Kidney glomerular epithelial cell (primary cell): ENCODE measurements around the gene CAT.

Source experiments
- DNase-seq: peaks from one replicate; lab custom pipeline; 2025; lab: John Stamatoyannopoulos, UW

CAT gene

DNA sequence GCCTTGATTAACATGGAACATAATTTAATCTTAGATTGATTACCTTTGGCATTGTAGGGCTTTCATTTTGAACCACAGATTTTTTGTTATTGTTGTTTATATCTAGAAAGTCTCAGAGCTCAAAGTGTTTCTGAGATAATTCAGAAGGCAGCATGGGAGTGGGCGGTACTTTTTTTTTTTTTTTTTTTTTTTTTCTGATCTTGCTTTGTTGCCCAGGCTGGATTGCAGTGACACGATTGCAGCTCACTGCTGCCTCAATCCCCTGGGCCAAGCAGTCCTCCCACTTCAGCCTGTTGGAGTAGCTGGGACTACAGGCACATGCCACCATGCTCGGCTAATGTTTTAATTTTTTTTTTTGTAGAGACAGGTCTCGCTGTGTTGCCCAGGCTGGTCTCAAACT, 21.5 kb downstream of the CAT start:
- DNase-seq = no peak

DNA sequence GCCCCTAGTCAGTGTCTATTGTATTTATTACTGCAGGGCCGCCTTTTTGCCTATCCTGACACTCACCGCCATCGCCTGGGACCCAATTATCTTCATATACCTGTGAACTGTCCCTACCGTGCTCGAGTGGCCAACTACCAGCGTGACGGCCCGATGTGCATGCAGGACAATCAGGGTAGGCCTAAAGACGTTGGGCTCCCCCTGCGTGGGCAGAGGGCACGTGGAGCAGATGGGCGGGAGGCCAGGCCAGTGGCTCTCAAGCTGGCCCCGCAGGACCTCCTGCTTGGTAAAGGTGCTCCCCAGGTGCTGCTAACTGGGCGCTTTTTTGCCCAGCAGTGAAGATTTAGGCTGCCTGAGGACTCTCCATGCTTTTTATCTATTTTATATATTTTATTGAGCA, 22.5 kb downstream of the CAT start:
- no peak for DNase-seq

- DNase-seq = no peak
These were observed 25.9 kb downstream of the CAT start for GRCh38 chr11:34464591-34465051.

DNA sequence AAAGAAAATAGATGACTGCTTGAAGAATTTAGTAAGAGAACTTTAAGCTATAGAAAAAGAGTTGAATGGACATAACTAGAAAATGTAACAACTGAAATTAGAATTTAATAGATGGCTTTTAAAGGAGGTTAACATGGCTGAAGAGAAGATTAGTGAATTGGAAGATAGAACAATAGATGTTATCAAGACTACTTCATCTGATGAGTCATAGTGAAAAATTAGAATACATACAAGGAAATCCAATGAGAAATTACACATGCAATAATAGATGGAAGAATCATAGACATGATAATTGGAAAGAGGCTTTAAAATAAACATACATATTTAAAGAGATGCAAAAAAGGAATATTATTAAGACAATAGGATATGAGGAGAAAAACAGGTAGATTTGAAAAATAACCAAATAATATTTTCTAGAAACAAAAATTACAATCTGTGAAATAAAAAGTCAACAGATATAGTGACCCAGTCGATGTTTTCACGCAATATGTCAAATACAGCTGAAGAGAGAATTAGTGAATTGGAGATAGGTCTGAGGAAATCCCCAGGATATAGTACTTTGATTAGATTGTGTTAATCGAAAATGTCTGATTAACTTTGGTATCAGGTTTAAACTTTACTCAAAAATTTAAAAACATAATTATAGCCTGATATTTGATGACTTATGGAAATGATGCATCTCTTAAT, 28.2 kb downstream of the CAT start:
- DNase-seq = no peak

- DNase-seq = peak; percentile 23
These were observed 29.6 kb downstream of the CAT start for GRCh38 chr11:34468209-34468841.

DNA sequence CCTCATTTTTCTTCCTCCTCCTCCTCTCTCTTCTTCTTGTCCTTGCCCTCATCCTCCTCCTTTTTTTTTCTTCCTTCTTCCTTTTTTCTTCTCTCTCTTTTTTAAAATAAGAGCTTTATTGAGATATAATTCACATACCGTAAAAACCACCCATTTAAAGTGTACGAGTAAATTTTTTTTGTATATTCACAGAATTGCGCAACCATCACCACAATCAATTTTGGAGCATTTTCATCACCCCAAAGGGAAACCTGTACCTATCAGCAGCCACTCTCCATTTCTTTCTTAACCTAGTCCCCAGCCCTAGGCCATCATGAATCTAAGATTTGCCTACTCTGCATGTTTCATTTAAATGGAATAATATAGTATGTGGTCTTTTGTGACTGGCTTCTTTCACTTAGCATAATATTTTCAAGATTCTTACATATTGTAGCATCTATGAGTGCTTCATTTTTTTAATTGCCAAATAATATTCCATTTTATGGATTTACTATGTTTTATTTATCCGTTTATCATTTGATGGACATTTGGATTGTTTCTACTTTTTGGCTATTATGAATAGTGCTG, 35.0 kb downstream of the CAT start:
- DNase-seq = no peak

DNA sequence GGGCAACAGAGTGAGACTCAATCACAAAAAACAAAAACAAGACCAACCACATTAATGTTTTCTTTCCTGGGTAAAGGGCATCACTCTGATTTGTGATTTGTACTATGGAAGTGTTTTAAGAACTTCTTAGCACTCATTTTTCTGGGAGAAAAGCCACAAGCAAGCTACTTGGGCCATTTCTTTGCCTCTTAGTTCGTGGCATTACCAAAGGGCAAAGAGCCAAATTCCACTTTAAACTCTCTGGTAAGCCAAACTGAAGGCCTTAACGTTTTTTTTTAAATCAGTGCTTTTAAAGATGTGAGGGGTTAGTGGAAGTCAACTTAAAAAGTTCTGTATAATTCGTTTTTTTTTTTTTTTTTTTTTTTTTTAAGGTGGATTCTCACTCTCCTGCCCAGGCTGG, 36.9 kb downstream of the CAT start:
- no peak for DNase-seq

DNA sequence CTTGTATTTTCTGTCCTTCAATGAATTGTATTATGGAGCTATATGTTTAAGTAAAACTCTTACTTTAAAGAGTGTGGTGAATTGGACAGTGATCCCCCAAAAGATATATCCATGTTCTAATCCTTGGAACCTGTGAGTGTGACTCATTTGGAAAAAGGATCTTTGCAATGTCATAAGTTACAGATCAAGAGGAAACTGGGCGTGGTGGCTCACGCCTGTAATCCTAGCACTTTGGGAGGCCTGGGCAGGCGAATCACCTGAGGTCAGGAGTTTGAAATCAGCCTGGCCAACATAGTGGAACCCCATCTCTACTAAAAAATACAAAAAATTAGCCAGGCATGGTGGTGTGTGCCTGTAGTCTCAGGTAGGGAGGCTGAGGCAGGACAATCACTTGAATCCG, 38.1 kb downstream of the CAT start:
- no peak for DNase-seq

DNA sequence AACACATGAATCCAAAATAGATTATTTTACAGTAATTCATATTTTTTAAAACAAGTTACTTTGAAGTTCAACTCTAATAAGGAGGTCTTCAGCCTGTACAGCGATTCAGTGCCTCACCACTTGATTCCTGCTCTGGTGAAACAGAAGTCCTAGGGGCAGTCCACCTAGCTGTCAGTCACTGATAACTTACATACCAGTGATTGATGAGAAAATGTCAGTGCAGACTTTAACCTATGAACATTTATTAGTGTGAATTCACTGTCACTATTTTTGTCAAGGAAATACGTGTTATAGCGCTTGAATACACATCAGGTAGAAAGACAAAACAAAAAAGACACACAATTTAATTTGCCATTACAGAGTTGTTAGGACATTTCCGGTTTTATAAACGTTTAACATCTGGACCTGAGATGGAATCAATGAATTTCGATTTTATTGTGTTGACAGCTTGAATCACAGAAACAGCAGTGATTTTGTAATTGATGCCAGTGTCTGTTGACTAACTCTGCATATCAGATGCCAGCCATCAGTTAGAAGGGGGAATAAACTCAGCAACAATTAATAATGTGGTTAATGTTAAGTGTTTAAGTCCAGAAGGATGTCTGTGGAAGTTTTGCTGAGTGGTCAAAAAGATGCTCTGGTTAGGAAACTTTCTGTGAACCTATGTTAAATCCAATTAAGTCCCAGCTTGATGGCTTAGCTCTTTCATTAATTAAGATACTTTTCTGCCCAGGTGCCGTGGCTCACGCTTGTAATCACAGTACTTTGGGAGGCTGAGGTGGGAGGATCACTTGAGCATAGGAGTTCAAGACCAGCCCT, 40.3 kb downstream of the CAT start:
- no peak for DNase-seq

DNA sequence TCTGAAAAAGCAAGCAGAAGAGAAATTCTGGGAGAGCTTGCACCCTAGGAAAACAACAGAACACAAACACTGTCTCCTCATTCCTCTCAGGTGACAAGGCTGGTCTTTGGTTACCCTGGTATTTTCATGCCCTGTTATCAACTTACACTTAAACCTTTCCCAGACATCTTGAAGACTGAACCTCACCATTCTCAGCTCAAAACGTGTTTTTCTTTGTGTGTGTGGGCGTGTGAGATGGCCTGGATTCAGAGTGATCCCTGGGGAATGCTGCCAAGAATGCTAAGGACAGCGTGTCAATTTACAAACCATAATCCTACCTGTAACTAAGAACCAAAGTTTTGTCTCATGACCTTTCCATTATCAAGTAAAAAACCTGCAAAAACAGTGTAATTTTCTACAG, 41.6 kb downstream of the CAT start:
- DNase-seq = peak; percentile 14

- peak; percentile 35 for DNase-seq
These were observed 42.6 kb downstream of the CAT start for GRCh38 chr11:34481307-34481706.

- no peak for DNase-seq
These were observed 44.6 kb downstream of the CAT start for GRCh38 chr11:34483106-34483874.

DNA sequence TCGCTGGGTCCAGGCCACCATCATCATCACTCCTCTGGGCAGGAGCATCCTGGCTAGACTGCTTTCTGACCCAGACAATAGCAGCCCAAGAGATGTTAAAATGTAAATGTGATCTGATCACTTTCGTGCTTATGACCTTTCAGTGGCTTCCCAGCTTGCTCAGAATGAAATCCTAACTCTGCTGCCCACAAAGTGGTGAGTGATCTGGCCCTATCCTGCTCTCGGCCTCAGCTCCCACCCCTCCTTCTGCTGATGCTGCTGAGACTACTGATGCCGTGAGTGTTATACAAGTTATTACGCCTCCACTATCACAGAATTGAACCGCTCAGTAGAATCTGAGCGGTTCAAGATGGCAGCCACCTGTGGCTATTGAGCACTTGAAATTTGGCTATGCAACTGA, 48.7 kb downstream of the CAT start:
- no peak for DNase-seq

- no peak for DNase-seq
These were observed 50.3 kb downstream of the CAT start for GRCh38 chr11:34488855-34489557.

- no peak for DNase-seq
These were observed 51.6 kb downstream of the CAT start for GRCh38 chr11:34490304-34490703.

- DNase-seq = peak; percentile 66
These were observed 54.2 kb downstream of the CAT start for GRCh38 chr11:34492806-34493414.

DNA sequence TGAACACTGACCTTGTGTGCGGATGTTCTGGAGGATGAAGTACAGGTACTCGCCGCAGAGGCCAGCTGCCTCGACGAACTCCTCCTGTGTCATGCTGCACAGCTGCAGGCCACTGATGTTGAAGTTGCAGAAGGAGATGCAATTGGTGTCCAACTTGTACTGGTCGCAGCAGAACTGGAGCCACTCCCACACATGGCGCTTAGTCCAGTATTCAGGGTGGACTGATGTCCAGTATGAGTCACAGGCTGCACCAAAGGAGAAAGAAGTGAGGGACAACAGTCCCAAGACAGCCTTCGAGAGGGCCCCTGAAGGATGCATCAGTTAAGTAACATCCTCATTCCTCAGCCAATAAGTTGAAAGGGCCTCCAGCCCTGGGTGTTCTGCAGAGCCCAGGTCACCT, 54.7 kb downstream of the CAT start:
- DNase-seq = no peak

GRCh38 chr11:34493926-34494595, 55.3 kb downstream of the CAT start:
- DNase-seq = no peak

DNA sequence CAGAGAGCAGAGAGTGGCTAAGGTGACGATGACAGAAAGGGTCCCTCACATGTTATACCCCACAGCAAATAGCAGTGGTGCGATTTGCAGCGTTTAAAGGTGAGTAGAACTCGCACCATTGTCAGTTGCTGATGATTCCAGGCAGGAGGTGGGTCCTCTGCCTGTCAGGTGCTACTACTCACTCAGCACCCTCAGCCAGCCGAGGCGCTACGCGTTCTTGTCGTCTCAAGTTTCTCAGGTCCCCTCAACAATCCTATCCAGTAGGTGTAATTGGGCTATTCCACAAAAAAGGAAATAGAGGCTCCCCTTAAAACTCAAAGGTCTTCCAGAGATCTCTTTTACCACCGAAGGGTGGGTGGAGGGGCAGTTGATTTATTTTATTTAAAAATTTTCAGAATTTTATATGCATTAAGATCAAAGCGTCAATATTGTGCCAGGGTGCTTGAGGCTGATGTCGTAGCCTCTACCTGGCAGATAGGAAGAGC, 56.5 kb downstream of the CAT start:
- DNase-seq = no peak

DNA sequence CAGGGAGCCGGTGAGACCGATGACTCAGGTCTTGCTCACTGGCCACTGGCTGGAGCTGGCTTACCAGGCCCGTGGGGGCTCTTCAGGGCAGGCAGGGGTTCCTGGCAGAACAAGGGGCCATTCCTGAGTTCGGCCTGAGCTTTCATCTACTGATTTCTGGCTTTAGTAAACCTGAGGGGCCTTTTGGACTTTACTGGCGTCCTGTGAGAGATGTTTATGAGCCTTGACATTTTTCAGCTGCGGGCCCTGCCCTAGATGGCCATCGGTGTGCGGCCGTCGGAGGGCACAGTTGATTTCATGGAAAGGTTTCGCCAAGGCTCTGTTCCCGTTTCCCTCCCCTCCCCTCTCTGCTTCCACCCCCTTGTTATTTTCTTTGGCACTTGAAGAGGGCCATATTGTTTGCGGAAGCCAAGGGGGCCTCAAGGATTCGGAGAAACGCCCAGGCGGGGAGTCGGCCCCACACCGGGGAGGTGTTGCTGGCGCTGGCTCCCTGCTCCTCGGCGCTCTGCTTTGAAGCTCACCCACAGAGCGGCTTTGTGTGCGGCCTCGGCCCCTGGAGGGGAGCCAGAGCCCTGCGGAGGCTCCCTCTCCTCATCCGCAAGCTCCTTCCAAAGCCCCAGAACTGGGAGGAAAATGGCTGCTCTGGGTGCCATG, 57.1 kb downstream of the CAT start:
- DNase-seq = no peak
